Measurements from ENCODE around the gene IL1B.

The IL1B gene

DNA sequence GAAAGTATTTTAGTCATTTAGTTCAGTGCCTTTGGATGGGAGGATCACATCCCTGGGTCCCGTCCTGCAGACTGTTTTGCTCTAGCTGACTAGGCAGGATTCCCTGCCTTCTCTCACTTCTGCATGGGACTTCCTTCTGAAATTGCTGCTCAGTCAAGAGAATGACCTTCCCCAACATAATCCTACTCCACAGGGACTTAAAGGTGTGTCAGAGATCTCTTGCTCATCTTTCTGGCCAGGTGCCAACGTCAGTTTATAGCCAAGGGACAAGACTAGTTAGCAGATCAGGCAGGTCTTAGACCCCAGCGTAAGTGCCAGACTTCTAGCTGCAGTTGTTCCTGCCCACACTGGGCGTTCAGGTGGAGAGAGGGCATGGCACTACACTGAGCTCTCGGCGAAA is 9.5 kb upstream of the IL1B start:
- TF ChIP-seq, protein P1, sequence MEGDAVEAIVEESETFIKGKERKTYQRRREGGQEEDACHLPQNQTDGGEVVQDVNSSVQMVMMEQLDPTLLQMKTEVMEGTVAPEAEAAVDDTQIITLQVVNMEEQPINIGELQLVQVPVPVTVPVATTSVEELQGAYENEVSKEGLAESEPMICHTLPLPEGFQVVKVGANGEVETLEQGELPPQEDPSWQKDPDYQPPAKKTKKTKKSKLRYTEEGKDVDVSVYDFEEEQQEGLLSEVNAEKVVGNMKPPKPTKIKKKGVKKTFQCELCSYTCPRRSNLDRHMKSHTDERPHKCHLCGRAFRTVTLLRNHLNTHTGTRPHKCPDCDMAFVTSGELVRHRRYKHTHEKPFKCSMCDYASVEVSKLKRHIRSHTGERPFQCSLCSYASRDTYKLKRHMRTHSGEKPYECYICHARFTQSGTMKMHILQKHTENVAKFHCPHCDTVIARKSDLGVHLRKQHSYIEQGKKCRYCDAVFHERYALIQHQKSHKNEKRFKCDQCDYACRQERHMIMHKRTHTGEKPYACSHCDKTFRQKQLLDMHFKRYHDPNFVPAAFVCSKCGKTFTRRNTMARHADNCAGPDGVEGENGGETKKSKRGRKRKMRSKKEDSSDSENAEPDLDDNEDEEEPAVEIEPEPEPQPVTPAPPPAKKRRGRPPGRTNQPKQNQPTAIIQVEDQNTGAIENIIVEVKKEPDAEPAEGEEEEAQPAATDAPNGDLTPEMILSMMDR (IDR thresholded peaks at IDR 0.05; ENCODE audit: insufficient read depth, low read length, poor library complexity, severe bottlenecking) = no peak
- Histone ChIP-seq H3K4me3 (replicated peaks; ENCODE audit: low read depth, low read length) (no peak overlapping the region), H3K36me3 (ENCODE audit: control insufficient read depth, insufficient read depth, low read length) (no peaks in the 10 kb centered on the region), H3K27me3 (replicated peaks; ENCODE audit: control insufficient read depth, insufficient read depth, low read length) (no peaks in the 10 kb centered on the region)
- DNase-seq (ENCODE audit: extremely low read depth, insufficient read length) = no peak

DNA sequence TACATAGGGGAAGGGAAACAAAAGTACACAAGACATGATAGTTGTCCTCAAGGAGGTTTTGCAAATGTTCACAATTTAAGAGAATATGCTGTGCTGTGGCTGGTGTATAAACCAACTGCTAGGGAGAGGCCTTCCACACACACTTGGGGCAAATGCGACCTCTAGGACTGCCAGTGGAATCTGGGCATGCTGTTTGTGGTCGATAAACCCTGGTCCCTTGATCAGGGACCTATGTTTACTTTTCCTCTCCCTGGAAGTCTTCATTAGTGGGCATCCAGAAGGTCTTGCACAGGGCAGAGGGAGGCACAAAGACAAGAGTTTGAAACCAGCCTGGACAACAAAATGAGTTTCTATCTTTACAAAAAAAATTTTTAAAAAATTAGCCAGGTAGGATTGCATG is 7.3 kb upstream of the IL1B start:
- no peak for DNase-seq (ENCODE audit: extremely low read depth, insufficient read length)
- TF ChIP-seq, protein P1 (IDR thresholded peaks at IDR 0.05; ENCODE audit: insufficient read depth, low read length, poor library complexity, severe bottlenecking) = no peak
- Histone ChIP-seq H3K27me3 (replicated peaks; ENCODE audit: control insufficient read depth, insufficient read depth, low read length) (no peaks in the 10 kb centered on the region), H3K4me3 (replicated peaks; ENCODE audit: low read depth, low read length) (no peak overlapping the region), H3K36me3 (ENCODE audit: control insufficient read depth, insufficient read depth, low read length) (no peaks in the 10 kb centered on the region)

DNA sequence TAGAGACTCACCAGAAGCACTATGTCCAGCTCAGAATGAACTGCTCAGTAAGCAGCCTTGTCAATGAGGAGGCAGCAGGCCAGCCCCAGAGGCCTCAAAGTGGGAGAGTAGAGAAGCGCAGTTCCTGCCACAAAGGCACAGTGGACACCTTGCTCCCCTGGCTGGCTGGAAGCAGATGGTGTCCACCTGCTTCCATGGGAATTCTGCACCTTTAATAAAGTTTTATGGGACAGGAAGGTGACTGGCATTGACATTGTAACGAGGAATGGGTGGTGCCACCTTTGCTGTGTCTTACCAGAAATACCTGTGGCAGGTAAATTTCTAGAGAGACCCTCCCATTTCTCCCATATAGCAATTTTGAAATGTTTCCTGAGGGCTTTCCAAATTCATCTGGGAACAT is 6.7 kb upstream of the IL1B start:
- Histone ChIP-seq H3K27me3 (replicated peaks; ENCODE audit: control insufficient read depth, insufficient read depth, low read length) (no peaks in the 10 kb centered on the region), H3K36me3 (ENCODE audit: control insufficient read depth, insufficient read depth, low read length) (no peaks in the 10 kb centered on the region), H3K4me3 (replicated peaks; ENCODE audit: low read depth, low read length) (no peak overlapping the region)
- DNase-seq (ENCODE audit: extremely low read depth, insufficient read length) = no peak
- TF ChIP-seq, protein P1 (IDR thresholded peaks at IDR 0.05; ENCODE audit: insufficient read depth, low read length, poor library complexity, severe bottlenecking) = no peak

DNA sequence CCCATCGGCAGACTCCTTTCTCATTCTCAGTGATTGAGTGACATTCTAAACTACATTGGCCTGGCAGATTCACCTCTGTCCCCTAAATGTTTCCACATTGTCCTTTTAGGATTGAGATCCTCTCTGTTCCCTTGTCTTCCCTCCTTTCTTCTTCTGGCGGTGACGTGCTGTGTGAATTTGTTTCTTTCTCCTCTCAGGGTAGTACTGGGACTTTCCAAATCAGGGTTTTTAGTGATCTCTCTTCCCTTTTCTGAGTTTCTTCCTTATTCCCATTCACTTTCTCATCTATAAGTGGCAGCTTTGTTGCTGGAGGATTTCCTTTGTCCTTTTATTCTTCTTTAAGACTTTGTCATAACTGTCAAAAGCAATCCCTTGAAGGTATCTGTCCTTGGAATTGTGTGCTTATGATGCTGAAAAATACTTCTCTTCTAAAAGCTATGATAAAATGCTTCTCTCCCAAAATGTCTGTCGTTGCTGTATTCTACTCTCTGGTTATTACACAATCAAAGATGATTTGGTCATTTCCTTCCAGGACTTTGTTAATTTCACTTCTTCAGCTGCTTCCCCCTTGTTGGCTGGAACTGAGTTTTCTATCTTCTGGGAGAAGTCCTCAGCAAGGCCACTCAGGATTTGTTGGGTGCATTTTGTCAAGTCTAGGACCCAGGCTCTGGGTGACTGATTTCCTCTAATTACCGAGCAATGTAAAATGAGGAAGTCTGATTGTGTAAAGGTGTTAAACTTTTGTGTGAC is 4.9 kb upstream of the IL1B start:
- no peak overlapping the region for H3K4me3 ChIP-seq (replicated peaks; ENCODE audit: low read depth, low read length)
- H3K36me3 ChIP-seq (ENCODE audit: control insufficient read depth, insufficient read depth, low read length) = no peaks in the 10 kb centered on the region
- TF ChIP-seq, protein P1 (IDR thresholded peaks at IDR 0.05; ENCODE audit: insufficient read depth, low read length, poor library complexity, severe bottlenecking) = no peak
- DNase-seq (ENCODE audit: extremely low read depth, insufficient read length) = no peak
- no peaks in the 10 kb centered on the region for H3K27me3 ChIP-seq (replicated peaks; ENCODE audit: control insufficient read depth, insufficient read depth, low read length)

DNA sequence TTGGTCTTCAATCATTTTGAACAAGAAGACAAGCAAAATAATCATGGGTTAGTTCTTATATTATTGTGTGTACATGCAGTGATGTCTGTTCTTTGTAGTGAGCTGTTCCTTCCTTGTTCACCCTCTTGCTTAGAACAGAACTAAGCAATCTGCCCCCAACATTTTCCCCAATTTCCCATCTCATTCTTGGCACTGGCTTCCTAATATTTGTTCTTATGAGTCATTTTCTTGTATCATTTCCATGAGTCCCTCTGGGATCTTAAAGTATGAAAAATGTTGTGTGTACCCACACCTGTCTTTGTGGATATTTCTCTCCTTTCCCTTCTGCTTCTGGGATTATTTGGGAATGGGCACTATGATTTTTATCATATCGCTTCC is 3.5 kb upstream of the IL1B start:
- H3K36me3 ChIP-seq (ENCODE audit: control insufficient read depth, insufficient read depth, low read length) = no peaks in the 10 kb centered on the region
- no peaks in the 10 kb centered on the region for H3K27me3 ChIP-seq (replicated peaks; ENCODE audit: control insufficient read depth, insufficient read depth, low read length)
- no peak overlapping the region for H3K4me3 ChIP-seq (replicated peaks; ENCODE audit: low read depth, low read length)
- TF ChIP-seq, protein P1 (IDR thresholded peaks at IDR 0.05; ENCODE audit: insufficient read depth, low read length, poor library complexity, severe bottlenecking) = no peak
- DNase-seq (ENCODE audit: extremely low read depth, insufficient read length) = no peak

All from GM06990 (cell line).